ENCODE results near the gene VENTX. TPM values are rescaled to one million over a fixed set of nuclear protein-coding genes. Genes with fewer than 3 reads are reported as not detected.

VENTX gene
- total RNA-seq, 1 experiment from 2014 or later, result not detected

GRCh38 chr10:133262696-133263095 is 25.0 kb downstream of the VENTX start:
- Histone ChIP-seq H3K4me2 (ENCODE audit: low read length) (no peak overlapping the region), H4K20me1 (ENCODE audit: insufficient read depth) (no peaks in the 10 kb centered on the region), H3K4me3 (replicated peaks in 1 of 2; ENCODE audit: low read depth in 1 of 2, low read length in 2 of 2) (no peak overlapping the region), H3K9me3 (ENCODE audit: control insufficient read depth in 1 of 2, insufficient read depth in 1 of 2, low read depth in 1 of 2, low read length in 2 of 2) (no peaks in the 10 kb centered on the region), H3K27me3 (ENCODE audit: insufficient read depth, low read length) (no peaks in the 10 kb centered on the region), H3K4me1 (ENCODE audit: control insufficient read depth in 1 of 2, insufficient read depth in 2 of 2, low read length in 2 of 2) (peaks cover 33 to 45% of the 10 kb centered on the region in 2 experiments), H3K27ac (ENCODE audit: low read depth, low read length) (no peak overlapping the region), H2AFZ (ENCODE audit: low read depth, low read length, poor library complexity, severe bottlenecking) (no peak overlapping the region), H3K9ac (ENCODE audit: low read length) (no peak overlapping the region), H3K36me3 (ENCODE audit: control insufficient read depth in 1 of 2, insufficient read depth in 2 of 2, low read length in 2 of 2) (no peaks in the 10 kb centered on the region), H3K79me2 (ENCODE audit: insufficient read depth, low read length) (no peaks in the 10 kb centered on the region), H3K9me2 (ENCODE audit: insufficient read depth) (no peaks in the 10 kb centered on the region)
- BruUV-seq (replicated peaks), result no TSS peak
- RAD21 ChIA-PET (ENCODE audit: low non-redundant PET in 1 of 2, low total read pairs in 2 of 2, uncharacterized antibody in 2 of 2, unreplicated experiment in 2 of 2), result no interaction called here
- CTCF ChIA-PET, result no interaction called here
- POLR2A ChIA-PET, result no interaction called here
- no peak for ATAC-seq
- TF ChIP-seq CEBPB (IDR thresholded peaks at IDR 0.05; ENCODE audit: low read depth) (no peak), YY1 (IDR thresholded peaks at IDR 0.05; ENCODE audit: extremely low read depth, insufficient replicate concordance, low read depth, low read length) (no peak)
- intact Hi-C loops (cut with micrococcal nuclease), result no loop called here
- DNase-seq (ENCODE audit: low read depth, low spot score), result no peak

- no peak for ATAC-seq
- intact Hi-C loops (cut with micrococcal nuclease), result no loop called here
- H2AFZ ChIP-seq (ENCODE audit: low read depth, low read length, poor library complexity, severe bottlenecking), result no peak overlapping the region
- no peaks in the 10 kb centered on the region for H3K9me3 ChIP-seq (ENCODE audit: control insufficient read depth in 1 of 2, insufficient read depth in 1 of 2, low read depth in 1 of 2, low read length in 2 of 2)
- no peaks in the 10 kb centered on the region for H3K9me2 ChIP-seq (ENCODE audit: insufficient read depth)
- H3K36me3 ChIP-seq (ENCODE audit: control insufficient read depth in 1 of 2, insufficient read depth in 2 of 2, low read length in 2 of 2), result no peaks in the 10 kb centered on the region
- TF ChIP-seq ZNF274 (IDR thresholded peaks at IDR 0.05; ENCODE audit: low read depth, low read length) (no peak), SRF (IDR thresholded peaks at IDR 0.05; ENCODE audit: low read depth) (no peak), RAD21 (IDR thresholded peaks at IDR 0.05; ENCODE audit: low read depth) (no peak), CBX3 (IDR thresholded peaks at IDR 0.05; ENCODE audit: low read depth) (no peak), ELF1 (IDR thresholded peaks at IDR 0.05; ENCODE audit: borderline replicate concordance, low read depth) (no peak), SP1 (IDR thresholded peaks at IDR 0.05; ENCODE audit: low read depth) (no peak), MAX (IDR thresholded peaks at IDR 0.05) (no peak), EZH2phosphoT487 (IDR thresholded peaks at IDR 0.05; ENCODE audit: borderline replicate concordance) (no peak), ZBTB33 (IDR thresholded peaks at IDR 0.05; ENCODE audit: extremely low read depth, insufficient replicate concordance, low read length) (no peak), POLR2A (IDR thresholded peaks at IDR 0.05; ENCODE audit: borderline replicate concordance, extremely low read depth, insufficient read depth, insufficient read length) (no peak), EGR1 (IDR thresholded peaks at IDR 0.05; ENCODE audit: low read depth) (no peak), POLR2AphosphoS5 (IDR thresholded peaks at IDR 0.05; ENCODE audit: low read depth, low read length) (no peak), EZH2 (IDR thresholded peaks at IDR 0.05) (no peak), YY1 (IDR thresholded peaks at IDR 0.05; ENCODE audit: extremely low read depth, insufficient replicate concordance, low read depth, low read length) (no peak), ATF3 (IDR thresholded peaks at IDR 0.05) (no peak), SIN3A (IDR thresholded peaks at IDR 0.05; ENCODE audit: low read depth) (no peak), CTCF (IDR thresholded peaks at IDR 0.05 in 2 of 3, conservative IDR thresholded peaks at IDR 0.05 in 1 of 3; ENCODE audit: borderline replicate concordance in 1 of 3, insufficient read depth in 1 of 3, low read depth in 2 of 3, low read length in 2 of 3) (no peak)
- H3K4me1 ChIP-seq (ENCODE audit: control insufficient read depth in 1 of 2, insufficient read depth in 2 of 2, low read length in 2 of 2), result peaks cover 24 to 35% of the 10 kb centered on the region in 2 experiments
- no peak overlapping the region for H3K27ac ChIP-seq (ENCODE audit: low read depth, low read length)
- no peaks in the 10 kb centered on the region for H3K79me2 ChIP-seq (ENCODE audit: insufficient read depth, low read length)
- BruUV-seq (replicated peaks), result no TSS peak
- ChIA-PET CTCF (no interaction called here), POLR2A (no interaction called here), RAD21 (ENCODE audit: low non-redundant PET in 1 of 2, low total read pairs in 2 of 2, uncharacterized antibody in 2 of 2, unreplicated experiment in 2 of 2) (no interaction called here)
- no peak for DNase-seq (ENCODE audit: low read depth, low spot score)
- H3K4me3 ChIP-seq (replicated peaks in 1 of 2; ENCODE audit: low read depth in 1 of 2, low read length in 2 of 2), result no peak overlapping the region
- no peak overlapping the region for H3K4me2 ChIP-seq (ENCODE audit: low read length)
- H3K9ac ChIP-seq (ENCODE audit: low read length), result no peak overlapping the region
- H3K27me3 ChIP-seq (ENCODE audit: insufficient read depth, low read length), result no peaks in the 10 kb centered on the region
- H4K20me1 ChIP-seq (ENCODE audit: insufficient read depth), result no peaks in the 10 kb centered on the region
These were observed 26.0 kb downstream of the VENTX start for GRCh38 chr10:133263674-133264073.

All from HCT116 (cell line).